HepG2 (cell line): ENCODE results near the gene KCNRG. TPM values are rescaled to one million over a fixed set of nuclear protein-coding genes. Genes with fewer than 3 reads are reported as not detected.
A peak's percentile ranks its signal among the peaks of the same experiment; 100 is the strongest.

Experiments
- microRNA counts: library from miRNA; unstranded; fragments of <30 nt; microRNA quantifications from one replicate; lab custom pipeline; 2015
- microRNA-seq: library from miRNA; unstranded; fragments of <30 nt; microRNA quantifications from one replicate; pipeline ENCODE4, GENCODE V29; 2020
- polyA plus RNA-seq, 8 experiments: library from polyadenylated mRNA; depleted of rRNA in 3 of 8; stranded (reverse) in 7 of 8; unstranded in 1 of 8; fragments of >200 nt; fragmentation: Illumina TruSeq in 4 of 8; extraction: Trizol in 4 of 8; gene quantifications; 2 replicates each; pipeline versions ENCODE4 v1.2.1 to v1.2.3, GENCODE V29; 2011 to 2016; ENCODE audit warnings: low read depth in 4 of 8, missing spikeins in 1 of 8, mixed read lengths in 1 of 8; ENCODE audit not compliant: insufficient read depth in 1 of 8
- small RNA-seq, 3 experiments: library from RNA; depleted of rRNA; stranded (forward); fragments of <200 nt; gene quantifications; one replicate each; pipeline ENCODE3, GENCODE V24; 2012; ENCODE audit warnings: low read depth in 2 of 3, low replicate concordance in 1 of 3; ENCODE audit not compliant: insufficient read length in 3 of 3, insufficient read depth in 2 of 3
- total RNA-seq, 5 experiments: library from RNA; depleted of rRNA; stranded (reverse); fragments of >200 nt; fragmentation: Illumina TruSeq; extraction: Trizol; gene quantifications; 2 replicates each; pipeline ENCODE4 v1.2.3, GENCODE V29; 2016; ENCODE audit warnings: low read depth in 1 of 5

Gene KCNRG
- total and polyA plus RNA-seq, 2 of the 13 experiments (the other 11 are each of a cell fraction or from before 2014, with no cell fraction given), result 1.0 to 1.5 TPM

MicroRNAs within 50 kb of the gene (microRNA counts, 767-probe panel; counts per million panel counts)
- microRNA hsa-miR-15a-5p (lab: Ali Mortazavi, UCI) (not detected), microRNA hsa-miR-16-5p (lab: Ali Mortazavi, UCI) (not detected)

Small RNAs within 50 kb of the gene (microRNA-seq; reads per million reads assigned to microRNA genes)
- gene MIR15A (1,446 reads per million, percentile 91 among the genes with 10 or more reads in this experiment), gene MIR16-1 (262 reads per million, percentile 80 among the genes with 10 or more reads in this experiment), gene MIR3613 (32.7 reads per million, percentile 62 among the genes with 10 or more reads in this experiment)

Small RNAs within 50 kb of the gene (small RNA-seq; reads per million reads assigned to genes)
- gene MIR16-1 (0.71 to 6.8 (median 3.9) reads per million in 3 experiments), gene MIR3613 (0.10 to 13.0 (median 8.7) reads per million in 3 experiments), gene RF02105 (0 reads per million in 3 experiments), gene RF02106 (0 reads per million in 3 experiments), gene RF02107 (0 reads per million in 3 experiments), gene RF02108 (0 reads per million in 3 experiments)

Other genes starting within 250 kb of the KCNRG start
- gene KPNA3, start 222.8 kb upstream of the KCNRG start, total RNA-seq (2016; rRNA removed; fragmentation: Illumina TruSeq; extraction: Trizol), result 28.9 and 69.8 TPM in 2 replicates
- gene KPNA3, start 222.8 kb upstream of the KCNRG start, polyA plus RNA-seq (2011; rRNA removed), result 9.9 and 13.0 TPM in 2 replicates
- gene SPRYD7, start 79.1 kb upstream of the KCNRG start, total RNA-seq (2016; rRNA removed; fragmentation: Illumina TruSeq; extraction: Trizol), result 5.9 and 6.8 TPM in 2 replicates
- gene SPRYD7, start 79.1 kb upstream of the KCNRG start, polyA plus RNA-seq (2011; rRNA removed), result 2.2 and 2.7 TPM in 2 replicates
- 18.8 and 22.0 TPM in 2 replicates for gene TRIM13, start 18.4 kb upstream of the KCNRG start, total RNA-seq (2016; rRNA removed; fragmentation: Illumina TruSeq; extraction: Trizol)
- gene TRIM13, start 18.4 kb upstream of the KCNRG start, polyA plus RNA-seq (2011; rRNA removed), result 22.5 and 24.4 TPM in 2 replicates